ENCODE data around the gene ROR1.

Gene ROR1

GRCh38 chr1:64038965-64039364 is 265.1 kb downstream of the ROR1 start:
- no peak for DNase-seq

- DNase-seq = no peak
These were observed 265.6 kb downstream of the ROR1 start for GRCh38 chr1:64039390-64039926.

GRCh38 chr1:64041371-64042131 is 267.7 kb downstream of the ROR1 start:
- DNase-seq = no peak

GRCh38 chr1:64042331-64043100 is 268.7 kb downstream of the ROR1 start:
- no peak for DNase-seq

- no peak for DNase-seq
These were observed 269.5 kb downstream of the ROR1 start for GRCh38 chr1:64043288-64043687.

GRCh38 chr1:64043976-64044375 is 270.2 kb downstream of the ROR1 start:
- DNase-seq = no peak

GRCh38 chr1:64046243-64046642 is 272.4 kb downstream of the ROR1 start:
- no peak for DNase-seq

GRCh38 chr1:64046891-64047290 is 273.1 kb downstream of the ROR1 start:
- no peak for DNase-seq

- DNase-seq = no peak
These were observed 273.8 kb downstream of the ROR1 start for GRCh38 chr1:64047549-64047996.

- DNase-seq = no peak
These were observed 276.2 kb downstream of the ROR1 start for GRCh38 chr1:64049900-64050540.

GRCh38 chr1:64050601-64051000 is 276.8 kb downstream of the ROR1 start:
- DNase-seq = no peak

- DNase-seq = no peak
These were observed 278.0 kb downstream of the ROR1 start for GRCh38 chr1:64051796-64052195.

GRCh38 chr1:64052777-64053176 is 279.0 kb downstream of the ROR1 start:
- DNase-seq = no peak

GRCh38 chr1:64055310-64055709 is 281.5 kb downstream of the ROR1 start:
- no peak for DNase-seq

- no peak for DNase-seq
These were observed 285.7 kb downstream of the ROR1 start for GRCh38 chr1:64059556-64059955.

- DNase-seq = no peak
These were observed 286.9 kb downstream of the ROR1 start for GRCh38 chr1:64060611-64061302.

GRCh38 chr1:64061430-64062104 is 287.8 kb downstream of the ROR1 start:
- no peak for DNase-seq

- DNase-seq = no peak
These were observed 288.7 kb downstream of the ROR1 start for GRCh38 chr1:64062529-64062928.

GRCh38 chr1:64062941-64063581 is 289.2 kb downstream of the ROR1 start:
- no peak for DNase-seq

- no peak for DNase-seq
These were observed 291.8 kb downstream of the ROR1 start for GRCh38 chr1:64065571-64065970.

GRCh38 chr1:64072089-64072793 is 298.4 kb downstream of the ROR1 start:
- DNase-seq = no peak

Data from CD4-positive, alpha-beta T cell treated with Interleukin-6 for 4 hours (primary cell).